Measurements from ENCODE around the gene SULT1B1. TPM values are rescaled to one million over a fixed set of nuclear protein-coding genes. Genes with fewer than 3 reads are reported as not detected.
A peak's percentile ranks its signal among the peaks of the same experiment; 100 is the strongest.
"Not testable (repeated sequence)": the region's sequence is repeated elsewhere in the genome, so short reads cannot be mapped to it uniquely, and the experiment has no call there.

SULT1B1 gene
- total RNA-seq: 0.89 TPM
- long read RNA-seq: 0 reads

DNA sequence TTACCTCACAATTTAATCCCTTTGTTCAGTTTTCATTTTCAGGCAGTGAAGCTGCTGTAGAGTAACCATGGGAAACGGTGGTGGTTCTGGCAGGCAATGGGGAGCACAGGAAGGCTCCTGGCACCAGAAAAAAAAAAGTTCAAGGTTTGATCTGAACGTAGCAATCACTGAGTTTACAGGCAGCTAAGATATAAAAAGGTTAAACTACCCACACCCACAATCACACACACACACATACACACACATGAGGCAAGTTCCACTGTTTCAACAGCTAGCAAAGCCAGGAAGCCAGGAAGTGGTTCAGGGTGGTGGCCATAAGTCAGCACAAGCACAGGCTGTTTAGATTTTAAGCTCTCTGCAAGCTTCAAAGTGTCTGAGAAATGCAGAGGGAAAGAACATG lies at the start of gene SULT1B1:
SULT1B1 (minus strand) TSS at position 166 of the 400 bp plus-strand sequence. CDS start 5,403 bp downstream, outside the sequence.
- intact Hi-C loops (cut with DNase I): no loop called here
- peak; percentile 81 for ATAC-seq (ENCODE audit: poor library complexity)
- no peak for DNase-seq

GRCh38 chr4:69800599-69800998 lies 40.2 kb upstream of the SULT1B1 start:
- ATAC-seq (ENCODE audit: poor library complexity): no peak

GRCh38 chr4:69799337-69799736 lies 38.9 kb upstream of the SULT1B1 start:
- no peak for DNase-seq
- no peak for ATAC-seq (ENCODE audit: poor library complexity)

More at GRCh38 chr4:69800599-69800998, 40.2 kb upstream of the SULT1B1 start:
- DNase-seq: no peak
- intact Hi-C loops (cut with DNase I): no loop called here

DNA sequence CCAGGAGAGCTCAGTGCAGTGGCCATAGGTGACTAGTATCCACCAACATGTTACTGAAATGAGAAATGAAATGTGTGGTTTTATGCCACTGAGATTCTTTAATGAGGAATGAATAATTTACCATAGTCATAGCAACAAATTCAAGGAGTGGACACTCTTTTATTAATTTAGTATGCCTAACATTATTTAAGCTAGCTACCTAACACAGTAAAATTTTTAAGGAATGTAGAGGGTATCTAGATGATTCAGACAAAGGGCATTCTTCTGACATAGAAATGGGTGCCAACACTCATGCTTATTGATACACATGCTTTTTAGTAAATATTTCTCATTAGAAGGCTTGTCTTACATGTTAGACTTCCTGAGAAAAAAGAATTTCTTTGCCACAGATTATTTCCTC lies 33.3 kb upstream of the SULT1B1 start:
- DNase-seq (no peak), ATAC-seq (ENCODE audit: poor library complexity) (no peak)
- intact Hi-C loops (cut with DNase I): no loop called here

More at GRCh38 chr4:69799337-69799736, 38.9 kb upstream of the SULT1B1 start:
- intact Hi-C loops (cut with DNase I): no loop called here

DNA sequence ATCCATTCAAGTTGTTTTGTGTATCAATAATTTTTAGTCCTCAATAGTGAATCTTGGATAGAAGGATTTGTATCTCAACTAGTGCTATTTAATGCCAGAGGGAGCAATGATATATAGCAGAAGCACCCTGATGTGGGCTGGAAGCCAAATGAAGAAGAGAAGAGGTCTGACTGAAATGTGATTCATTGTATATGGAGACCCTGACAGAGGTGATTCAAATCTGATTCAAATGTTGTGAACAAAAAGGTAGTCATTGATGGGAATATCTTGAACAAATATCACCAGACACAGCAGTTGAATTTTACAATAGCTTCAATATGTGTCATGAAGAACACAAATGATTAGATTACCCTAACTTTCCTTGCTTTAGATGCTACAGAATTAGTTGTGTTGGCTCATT lies 27.5 kb upstream of the SULT1B1 start:
- intact Hi-C loops (cut with DNase I): no loop called here
- DNase-seq (no peak), ATAC-seq (ENCODE audit: poor library complexity) (no peak)

DNA sequence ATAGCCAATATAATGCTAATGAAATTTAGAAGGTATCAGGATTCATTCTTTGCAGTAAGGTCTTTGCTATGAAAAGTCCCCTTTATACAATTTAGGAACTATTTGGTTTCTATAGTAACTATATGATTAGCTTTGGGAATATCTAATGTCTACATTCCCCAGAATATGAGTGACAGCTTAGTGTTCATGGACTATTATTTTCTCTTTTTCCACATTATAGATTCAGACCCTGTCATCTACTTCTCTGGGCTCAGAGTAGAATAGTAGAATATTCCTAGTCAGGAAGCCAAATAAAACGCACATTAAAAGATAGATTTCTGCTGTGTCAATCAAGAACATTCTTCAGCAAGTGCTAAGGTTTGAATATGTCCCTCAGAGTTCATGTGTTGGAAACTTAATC lies 26.1 kb upstream of the SULT1B1 start:
- ATAC-seq (ENCODE audit: poor library complexity) (no peak), DNase-seq (no peak)
- intact Hi-C loops (cut with DNase I): no loop called here

- ATAC-seq (ENCODE audit: poor library complexity) (no peak), DNase-seq (no peak)
- intact Hi-C loops (cut with DNase I): no loop called here
Observed at GRCh38 chr4:69785211-69785831, 24.9 kb upstream of the SULT1B1 start.

DNA sequence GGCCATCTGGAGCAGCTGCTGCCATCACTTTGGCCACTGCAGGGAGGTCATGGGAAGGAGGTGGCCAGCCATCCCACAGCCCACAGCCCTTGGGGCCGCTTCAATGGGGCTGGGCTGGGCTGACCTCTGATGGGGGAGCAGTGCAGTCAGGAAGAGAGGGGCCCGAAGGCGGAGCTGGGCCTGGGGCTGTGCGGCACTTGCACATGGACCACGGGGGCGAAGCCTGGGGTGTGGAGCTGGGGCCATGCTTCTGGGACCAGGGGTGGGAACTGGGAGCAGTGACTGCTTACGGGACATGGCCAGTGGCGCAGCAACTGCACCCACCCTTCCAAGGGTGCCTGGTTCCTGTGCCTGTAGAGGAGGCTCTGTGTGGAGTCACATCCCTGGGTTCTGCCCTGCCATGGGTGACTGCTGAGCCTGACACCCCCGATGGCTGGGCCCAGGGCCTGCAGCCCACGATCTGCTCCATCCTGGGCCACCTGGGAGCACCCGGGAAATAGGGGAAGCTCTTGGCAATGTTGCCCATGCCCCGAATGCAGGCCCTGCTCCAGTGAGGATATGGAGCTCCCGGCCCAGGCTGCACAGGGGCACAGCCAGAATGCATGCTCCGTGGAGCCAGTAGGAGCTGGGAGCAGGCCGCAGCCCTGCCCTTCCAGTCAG lies 22.4 kb upstream of the SULT1B1 start:
- DNase-seq (no peak), ATAC-seq (ENCODE audit: poor library complexity) (no peak)
- intact Hi-C loops (cut with DNase I): no loop called here

- DNase-seq (no peak), ATAC-seq (ENCODE audit: poor library complexity) (no peak)
- intact Hi-C loops (cut with DNase I): no loop called here
Observed at GRCh38 chr4:69781458-69782418, 21.3 kb upstream of the SULT1B1 start.

- intact Hi-C loops (cut with DNase I): no loop called here
- no peak for ATAC-seq (ENCODE audit: poor library complexity)
Observed at GRCh38 chr4:69780141-69780540, 19.7 kb upstream of the SULT1B1 start.

DNA sequence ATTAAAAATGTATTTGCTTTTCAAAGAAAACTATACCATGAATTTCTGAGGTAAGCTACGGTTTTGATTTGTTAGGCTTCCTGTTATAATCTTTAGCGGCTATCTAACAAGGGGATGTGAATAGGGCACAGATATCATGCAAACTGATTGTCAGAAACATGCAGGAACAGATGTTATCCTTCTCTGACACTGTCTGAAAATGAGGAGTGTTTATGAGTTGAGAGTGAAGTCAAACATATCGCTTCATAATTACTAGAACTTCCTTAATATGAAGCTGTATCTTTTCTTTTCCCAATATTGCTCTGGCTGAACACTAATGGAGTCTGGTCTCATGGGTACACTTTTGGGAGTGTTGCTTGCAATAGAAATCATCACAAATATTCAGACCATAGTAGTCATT lies 16.3 kb upstream of the SULT1B1 start:
- intact Hi-C loops (cut with DNase I): no loop called here
- ATAC-seq (ENCODE audit: poor library complexity): no peak

More at GRCh38 chr4:69780141-69780540, 19.7 kb upstream of the SULT1B1 start:
- DNase-seq: no peak

GRCh38 chr4:69775321-69775867 lies 15.0 kb upstream of the SULT1B1 start:
- ATAC-seq (ENCODE audit: poor library complexity) (no peak), DNase-seq (no peak)
- intact Hi-C loops (cut with DNase I): no loop called here

More for the DNA sequence above, 16.3 kb upstream of the SULT1B1 start:
- DNase-seq: no peak

DNA sequence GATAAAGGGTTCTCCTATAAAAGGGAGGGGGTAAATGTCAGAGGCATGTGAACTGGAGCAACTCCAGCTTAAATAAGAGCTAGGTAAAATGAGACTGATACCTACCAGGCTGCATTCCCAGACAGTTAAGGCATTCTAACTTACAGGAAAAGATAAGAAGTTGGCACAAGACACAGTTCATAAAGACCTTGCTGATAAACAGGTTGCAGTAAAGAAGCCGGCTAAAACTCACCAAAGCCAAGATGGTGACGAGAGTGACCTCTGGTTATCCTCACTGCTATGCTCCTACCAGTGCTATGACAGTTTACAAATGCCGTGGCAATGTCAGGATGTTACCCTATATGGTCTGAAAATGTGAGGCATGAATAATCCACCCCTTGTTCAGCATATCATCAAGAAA lies 13.1 kb upstream of the SULT1B1 start:
- ATAC-seq (ENCODE audit: poor library complexity): no peak
- no peak for DNase-seq
- intact Hi-C loops (cut with DNase I): no loop called here

GRCh38 chr4:69768554-69768953 lies 8.1 kb upstream of the SULT1B1 start:
- ATAC-seq (ENCODE audit: poor library complexity); intact Hi-C loops (cut with DNase I); DNase-seq: not testable (repeated sequence)

- ATAC-seq (ENCODE audit: poor library complexity) (no peak), DNase-seq (no peak)
- intact Hi-C loops (cut with DNase I): no loop called here
Observed at GRCh38 chr4:69765751-69766150, 5.3 kb upstream of the SULT1B1 start.

DNA sequence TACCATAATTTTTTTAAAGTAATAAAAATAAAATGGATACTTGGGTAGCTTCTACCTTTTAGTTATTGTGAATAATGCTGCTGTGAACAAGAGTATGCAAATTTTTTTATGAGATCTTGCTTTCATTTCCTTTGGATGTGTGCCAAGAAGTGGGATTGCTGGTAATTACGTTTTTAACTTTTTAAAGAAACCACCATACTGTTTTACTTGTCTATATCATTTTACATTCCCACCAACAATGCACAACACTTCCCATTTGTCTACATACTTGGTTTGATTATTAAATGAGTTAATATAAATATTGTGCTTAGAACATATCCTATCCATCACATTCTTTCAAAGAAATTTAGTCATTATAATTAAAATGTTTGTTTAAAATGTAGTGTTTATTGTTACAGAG lies 3.9 kb upstream of the SULT1B1 start:
- intact Hi-C loops (cut with DNase I): no loop called here

DNA sequence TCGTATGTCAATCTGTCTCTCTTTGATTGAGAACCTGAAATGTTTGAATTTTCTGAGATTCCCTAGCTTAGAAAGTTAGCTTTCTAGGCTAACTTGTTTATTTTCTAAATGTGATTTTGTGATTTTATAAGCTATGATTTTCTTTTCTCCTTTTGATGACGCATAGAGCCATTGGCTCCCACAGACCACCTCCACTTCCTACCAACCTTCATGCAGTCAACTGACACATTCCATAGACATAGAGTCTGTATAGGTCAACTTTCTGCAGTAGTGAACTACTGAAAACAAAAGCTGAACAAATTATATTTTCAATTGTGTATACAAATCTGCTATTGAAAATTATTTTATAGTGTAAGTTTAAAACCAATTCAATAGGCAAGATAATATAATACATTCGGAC lies 2.8 kb upstream of the SULT1B1 start:
- DNase-seq (no peak), ATAC-seq (ENCODE audit: poor library complexity) (no peak)
- intact Hi-C loops (cut with DNase I): no loop called here

More for the DNA sequence above, 3.9 kb upstream of the SULT1B1 start:
- no peak for ATAC-seq (ENCODE audit: poor library complexity)
- no peak for DNase-seq

- no peak for ATAC-seq (ENCODE audit: poor library complexity)
- intact Hi-C loops (cut with DNase I): no loop called here
- DNase-seq: no peak
Observed at GRCh38 chr4:69759189-69759604, 1.2 kb downstream of the SULT1B1 start.

DNA sequence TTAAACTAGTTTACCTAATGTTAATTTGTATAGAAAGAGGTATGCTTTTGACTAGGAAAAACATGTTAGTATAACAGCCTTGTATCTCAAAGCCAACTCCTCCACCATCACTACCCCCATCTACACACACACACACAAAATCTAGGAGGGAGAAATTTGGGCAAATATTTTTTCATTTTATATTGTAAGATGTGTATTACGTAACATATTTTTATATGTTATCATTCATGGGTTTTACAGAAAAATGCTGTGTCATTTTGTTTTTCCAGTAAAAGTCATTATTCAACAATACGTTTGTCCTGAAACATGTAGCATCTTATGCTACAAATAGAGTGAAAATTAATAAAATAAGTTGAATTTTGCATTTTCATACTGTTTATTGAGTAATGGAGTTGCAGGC lies 3.0 kb downstream of the SULT1B1 start:
- intact Hi-C loops (cut with DNase I): no loop called here
- ATAC-seq (ENCODE audit: poor library complexity): no peak

More for the DNA sequence above, 3.0 kb downstream of the SULT1B1 start:
- no peak for DNase-seq

Measured in Right ventricle myocardium superior (tissue), 1 donor.